WTC11 (cell line): ENCODE data around the gene OGFR. TPM values are rescaled to one million over a fixed set of nuclear protein-coding genes. Genes with fewer than 3 reads are reported as not detected.

ENCODE experiments used
- ATAC-seq: fragments of 200-7000 bp; cut with Tn5 transposase; 2 replicates; pipeline ENCODE4 v1.10.0; 2021; ENCODE audit warnings: mild to moderate bottlenecking, moderate library complexity
- CTCF ChIA-PET: fragments of 300-600 bp; sonication (Branson Sonifier 250); formaldehyde crosslinking; loops from one replicate; lab custom pipeline; 2021; ENCODE audit warnings: antibody characterized with exemption; lab: Charles Lee
- POLR2A ChIA-PET: fragments of 350-600 bp; sonication (Branson Sonifier 250); formaldehyde crosslinking; loops from one replicate; lab custom pipeline; 2021; ENCODE audit warnings: antibody characterized with exemption; lab: Charles Lee
- DNase-seq: peaks from one replicate; pipeline ENCODE4 v3.0.0; 2021; ENCODE audit warnings: low spot score
- H3K27ac Mint-ChIP-seq: 2 replicates; pipeline ENCODE4 v1.8.0; 2021; ENCODE audit warnings: mixed read lengths
- H3K27me3 Mint-ChIP-seq: 2 replicates; pipeline ENCODE4 v1.8.0; 2021; ENCODE audit warnings: low read depth, mild to moderate bottlenecking, moderate library complexity, mixed read lengths
- H3K36me3 Mint-ChIP-seq: 2 replicates; pipeline ENCODE4 v1.8.0; 2021; ENCODE audit warnings: mixed read lengths
- H3K4me1 Mint-ChIP-seq: 2 replicates; pipeline ENCODE4 v1.8.0; 2022; ENCODE audit warnings: mixed read lengths
- H3K4me3 Mint-ChIP-seq: 2 replicates; pipeline ENCODE4 v1.8.0; 2021; ENCODE audit warnings: mild to moderate bottlenecking, moderate library complexity, mixed read lengths
- H3K9me3 Mint-ChIP-seq: 2 replicates; pipeline ENCODE4 v1.8.0; 2021; ENCODE audit warnings: mixed read lengths
- ELF4 ChIP-seq: sonication (generic); formaldehyde crosslinking; IDR thresholded peaks from 2 replicates; pipeline ENCODE4 v1.8.1; 2022; ENCODE audit warnings: low read depth, mild to moderate bottlenecking, moderate library complexity, missing genetic modification reagents
- ETV6 ChIP-seq: sonication (generic); formaldehyde crosslinking; IDR thresholded peaks from 2 replicates; pipeline ENCODE4 v1.8.1; 2022; ENCODE audit warnings: mild to moderate bottlenecking, missing genetic modification reagents
- FOXJ3 ChIP-seq: sonication (generic); formaldehyde crosslinking; IDR thresholded peaks from 2 replicates; pipeline ENCODE4 v1.9.0; 2021; ENCODE audit warnings: missing genetic modification reagents, mild to moderate bottlenecking, borderline replicate concordance
- GABPB1 ChIP-seq: sonication (generic); formaldehyde crosslinking; IDR thresholded peaks from 2 replicates; pipeline ENCODE4 v1.8.1; 2023; ENCODE audit warnings: mild to moderate bottlenecking, missing genetic modification reagents
- IRF2 ChIP-seq: sonication (generic); formaldehyde crosslinking; IDR thresholded peaks from 2 replicates; pipeline ENCODE4 v1.8.0; 2022; ENCODE audit warnings: low read depth, missing genetic modification reagents, borderline replicate concordance
- MXD4 ChIP-seq: fragments of 250-450 bp; sonication (Bioruptor Pico); IDR thresholded peaks from 2 replicates; pipeline ENCODE4 v1.8.0; 2021; ENCODE audit warnings: mild to moderate bottlenecking, moderate library complexity, borderline replicate concordance
- NFE2L1 ChIP-seq: sonication (generic); formaldehyde crosslinking; IDR thresholded peaks from 2 replicates; pipeline ENCODE4 v1.8.1; 2023; ENCODE audit warnings: missing genetic modification reagents
- NR3C1 ChIP-seq: sonication (generic); formaldehyde crosslinking; conservative IDR thresholded peaks from 2 replicates; pipeline ENCODE4 v1.8.1; 2023; ENCODE audit warnings: low read depth, mild to moderate bottlenecking, missing genetic modification reagents
- OVOL2 ChIP-seq: fragments of 250-450 bp; sonication (Bioruptor Pico); IDR thresholded peaks from 2 replicates; pipeline ENCODE4 v1.9.0; 2021; ENCODE audit warnings: mild to moderate bottlenecking, borderline replicate concordance
- RELA ChIP-seq: sonication (generic); formaldehyde crosslinking; IDR thresholded peaks from 2 replicates; pipeline ENCODE4 v1.8.1; 2022; ENCODE audit warnings: missing genetic modification reagents, mild to moderate bottlenecking, borderline replicate concordance
- SMAD3 ChIP-seq: sonication (generic); formaldehyde crosslinking; IDR thresholded peaks from 2 replicates; pipeline ENCODE4 v1.8.0; 2022; ENCODE audit warnings: missing genetic modification reagents, mild to moderate bottlenecking, borderline replicate concordance
- SMAD4 ChIP-seq: sonication (generic); formaldehyde crosslinking; IDR thresholded peaks from 2 replicates; pipeline ENCODE4 v1.8.0; 2022; ENCODE audit warnings: mild to moderate bottlenecking, missing genetic modification reagents
- ZNF396 ChIP-seq: fragments of 250-450 bp; sonication (Bioruptor Pico); IDR thresholded peaks from 2 replicates; pipeline ENCODE4 v1.8.0; 2021; ENCODE audit warnings: mild to moderate bottlenecking, moderate library complexity, borderline replicate concordance
- ZNF423 ChIP-seq: fragments of 250-450 bp; sonication (Bioruptor Pico); IDR thresholded peaks from 2 replicates; pipeline ENCODE4 v2.1.2; 2022; ENCODE audit warnings: mild to moderate bottlenecking, moderate library complexity
- total RNA-seq: library from RNA; stranded (reverse); gene quantifications from 3 replicates; pipeline ENCODE4 v1.2.3, GENCODE V29; 2021
- TF ChIP-seq, protein P1 (sequence below): sonication (generic); formaldehyde crosslinking; IDR thresholded peaks from 2 replicates; pipeline ENCODE4 v1.8.0; 2022; ENCODE audit warnings: mild to moderate bottlenecking, missing genetic modification reagents
- TF ChIP-seq, protein P2 (sequence below): sonication (generic); formaldehyde crosslinking; IDR thresholded peaks from 2 replicates; pipeline ENCODE4 v1.8.1; 2022; ENCODE audit warnings: missing genetic modification reagents, borderline replicate concordance
- TF ChIP-seq, protein P3 (sequence below): fragments of 200-600 bp; IDR thresholded peaks from 2 replicates; pipeline ENCODE4 v1.8.0; 2022; ENCODE audit warnings: antibody characterized with exemption
- TF ChIP-seq, protein P4 (sequence below): sonication (generic); formaldehyde crosslinking; IDR thresholded peaks from 2 replicates; pipeline ENCODE4 v1.8.1; 2023; ENCODE audit warnings: mild to moderate bottlenecking, missing genetic modification reagents, moderate library complexity
- TF ChIP-seq, protein P5 (sequence below): sonication (generic); formaldehyde crosslinking; IDR thresholded peaks from 2 replicates; pipeline ENCODE4 v1.8.0; 2022; ENCODE audit warnings: mild to moderate bottlenecking, missing genetic modification reagents

Gene OGFR
- total RNA-seq, 1 experiment from 2014 or later = 43.3 TPM

DNA sequence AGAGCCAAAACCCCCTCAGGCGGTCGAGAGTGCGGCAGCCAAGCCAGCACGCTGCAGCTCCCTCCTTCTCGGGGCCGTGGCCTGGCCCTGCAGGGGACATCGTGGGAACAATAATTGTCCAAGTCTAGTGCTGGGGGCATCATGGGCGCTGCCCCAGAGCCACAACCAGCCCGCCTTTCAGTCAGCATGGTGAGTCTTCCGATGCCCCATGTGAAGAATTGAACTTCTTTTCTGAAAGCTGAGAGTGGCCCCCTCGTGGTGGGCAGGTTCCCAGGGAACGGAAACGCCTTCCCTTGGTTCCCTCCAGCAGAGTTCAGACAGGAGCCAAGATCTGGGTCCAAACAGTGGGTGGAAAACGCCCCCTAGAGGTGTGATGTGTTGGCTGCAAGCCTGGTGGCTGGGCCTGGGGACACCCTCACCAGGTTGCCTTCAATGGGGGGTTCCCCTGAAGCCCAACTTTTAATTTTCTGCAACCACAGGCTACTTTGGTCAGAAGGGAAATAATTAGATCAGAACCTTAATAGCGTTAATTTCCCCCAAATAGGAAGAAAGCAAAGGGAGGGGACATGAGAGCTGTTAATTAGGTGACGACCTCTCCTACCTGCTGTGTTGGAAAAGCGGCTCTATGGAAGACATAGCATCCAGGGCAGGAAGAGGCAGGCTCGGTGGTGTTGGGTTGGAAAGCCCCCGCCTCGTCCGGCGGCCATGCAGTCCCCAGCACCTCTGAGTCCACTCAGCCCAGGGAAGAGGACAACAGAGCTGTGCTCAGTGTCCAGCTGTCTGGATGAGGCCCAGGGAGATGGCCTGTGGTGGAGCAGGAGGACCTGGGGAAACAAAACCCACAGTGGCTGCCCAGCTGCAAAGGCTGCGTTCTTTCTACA is 13.1 kb upstream of the OGFR start:
- Mint-ChIP-seq H3K36me3 (no peaks in the 10 kb centered on the region), H3K9me3 (no peaks in the 10 kb centered on the region), H3K4me1 (peaks cover 16% of the 10 kb centered on the region), H3K27ac (no peak overlapping the region), H3K27me3 (peaks cover 19% of the 10 kb centered on the region), H3K4me3 (peak overlapping the region; percentile 63)
- DNase-seq = peak; percentile 90
- ChIA-PET CTCF (interaction anchor here (0.6 to 3.2 kb wide), 67 partner anchors 9 to 423 kb away, joined by 3 to 38 read pairs (median 5); partner anchors contain the start of genes COL9A3, NTSR1 and SLCO4A1), POLR2A (interaction anchor here (0.6 kb wide), 2 partner anchors 24 to 31 kb away, joined by 3 to 4 read pairs; no protein-coding TSS in a partner anchor)
- peak; percentile 48 for ATAC-seq
- TF ChIP-seq MXD4 (CRISPR knock-in tag) = no peak
- TF ChIP-seq ZNF396 (CRISPR knock-in tag) = no peak
- TF ChIP-seq, protein P1, sequence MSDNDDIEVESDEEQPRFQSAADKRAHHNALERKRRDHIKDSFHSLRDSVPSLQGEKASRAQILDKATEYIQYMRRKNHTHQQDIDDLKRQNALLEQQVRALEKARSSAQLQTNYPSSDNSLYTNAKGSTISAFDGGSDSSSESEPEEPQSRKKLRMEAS (CRISPR knock-in tag) = peak; percentile 47
- TF ChIP-seq, protein P2, sequence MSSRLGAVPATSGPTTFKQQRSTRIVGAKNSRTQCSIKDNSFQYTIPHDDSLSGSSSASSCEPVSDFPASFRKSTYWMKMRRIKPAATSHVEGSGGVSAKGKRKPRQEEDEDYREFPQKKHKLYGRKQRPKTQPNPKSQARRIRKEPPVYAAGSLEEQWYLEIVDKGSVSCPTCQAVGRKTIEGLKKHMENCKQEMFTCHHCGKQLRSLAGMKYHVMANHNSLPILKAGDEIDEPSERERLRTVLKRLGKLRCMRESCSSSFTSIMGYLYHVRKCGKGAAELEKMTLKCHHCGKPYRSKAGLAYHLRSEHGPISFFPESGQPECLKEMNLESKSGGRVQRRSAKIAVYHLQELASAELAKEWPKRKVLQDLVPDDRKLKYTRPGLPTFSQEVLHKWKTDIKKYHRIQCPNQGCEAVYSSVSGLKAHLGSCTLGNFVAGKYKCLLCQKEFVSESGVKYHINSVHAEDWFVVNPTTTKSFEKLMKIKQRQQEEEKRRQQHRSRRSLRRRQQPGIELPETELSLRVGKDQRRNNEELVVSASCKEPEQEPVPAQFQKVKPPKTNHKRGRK (CRISPR knock-in tag) = no peak
- no peak for TF ChIP-seq OVOL2 (CRISPR knock-in tag)
- no peak for TF ChIP-seq SMAD4
- TF ChIP-seq SMAD3 (CRISPR knock-in tag) = no peak
- TF ChIP-seq ELF4 (CRISPR knock-in tag) = no peak
- TF ChIP-seq ZNF423 (CRISPR knock-in tag) = peak; percentile 45; the same call in 1 of the 2 replicates
- TF ChIP-seq IRF2 = no peak
- TF ChIP-seq, protein P3, sequence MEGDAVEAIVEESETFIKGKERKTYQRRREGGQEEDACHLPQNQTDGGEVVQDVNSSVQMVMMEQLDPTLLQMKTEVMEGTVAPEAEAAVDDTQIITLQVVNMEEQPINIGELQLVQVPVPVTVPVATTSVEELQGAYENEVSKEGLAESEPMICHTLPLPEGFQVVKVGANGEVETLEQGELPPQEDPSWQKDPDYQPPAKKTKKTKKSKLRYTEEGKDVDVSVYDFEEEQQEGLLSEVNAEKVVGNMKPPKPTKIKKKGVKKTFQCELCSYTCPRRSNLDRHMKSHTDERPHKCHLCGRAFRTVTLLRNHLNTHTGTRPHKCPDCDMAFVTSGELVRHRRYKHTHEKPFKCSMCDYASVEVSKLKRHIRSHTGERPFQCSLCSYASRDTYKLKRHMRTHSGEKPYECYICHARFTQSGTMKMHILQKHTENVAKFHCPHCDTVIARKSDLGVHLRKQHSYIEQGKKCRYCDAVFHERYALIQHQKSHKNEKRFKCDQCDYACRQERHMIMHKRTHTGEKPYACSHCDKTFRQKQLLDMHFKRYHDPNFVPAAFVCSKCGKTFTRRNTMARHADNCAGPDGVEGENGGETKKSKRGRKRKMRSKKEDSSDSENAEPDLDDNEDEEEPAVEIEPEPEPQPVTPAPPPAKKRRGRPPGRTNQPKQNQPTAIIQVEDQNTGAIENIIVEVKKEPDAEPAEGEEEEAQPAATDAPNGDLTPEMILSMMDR = peak; percentile 79
- TF ChIP-seq RELA (CRISPR knock-in tag) = no peak
- TF ChIP-seq FOXJ3 = no peak
- TF ChIP-seq, protein P4, sequence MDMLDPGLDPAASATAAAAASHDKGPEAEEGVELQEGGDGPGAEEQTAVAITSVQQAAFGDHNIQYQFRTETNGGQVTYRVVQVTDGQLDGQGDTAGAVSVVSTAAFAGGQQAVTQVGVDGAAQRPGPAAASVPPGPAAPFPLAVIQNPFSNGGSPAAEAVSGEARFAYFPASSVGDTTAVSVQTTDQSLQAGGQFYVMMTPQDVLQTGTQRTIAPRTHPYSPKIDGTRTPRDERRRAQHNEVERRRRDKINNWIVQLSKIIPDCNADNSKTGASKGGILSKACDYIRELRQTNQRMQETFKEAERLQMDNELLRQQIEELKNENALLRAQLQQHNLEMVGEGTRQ (CRISPR knock-in tag) = no peak
- peak; percentile 72 for TF ChIP-seq ETV6 (CRISPR knock-in tag)
- TF ChIP-seq GABPB1 (CRISPR knock-in tag) = peak; percentile 43; the same call in 1 of the 2 replicates
- no peak for TF ChIP-seq NFE2L1 (CRISPR knock-in tag)
- TF ChIP-seq NR3C1 = no peak

DNA sequence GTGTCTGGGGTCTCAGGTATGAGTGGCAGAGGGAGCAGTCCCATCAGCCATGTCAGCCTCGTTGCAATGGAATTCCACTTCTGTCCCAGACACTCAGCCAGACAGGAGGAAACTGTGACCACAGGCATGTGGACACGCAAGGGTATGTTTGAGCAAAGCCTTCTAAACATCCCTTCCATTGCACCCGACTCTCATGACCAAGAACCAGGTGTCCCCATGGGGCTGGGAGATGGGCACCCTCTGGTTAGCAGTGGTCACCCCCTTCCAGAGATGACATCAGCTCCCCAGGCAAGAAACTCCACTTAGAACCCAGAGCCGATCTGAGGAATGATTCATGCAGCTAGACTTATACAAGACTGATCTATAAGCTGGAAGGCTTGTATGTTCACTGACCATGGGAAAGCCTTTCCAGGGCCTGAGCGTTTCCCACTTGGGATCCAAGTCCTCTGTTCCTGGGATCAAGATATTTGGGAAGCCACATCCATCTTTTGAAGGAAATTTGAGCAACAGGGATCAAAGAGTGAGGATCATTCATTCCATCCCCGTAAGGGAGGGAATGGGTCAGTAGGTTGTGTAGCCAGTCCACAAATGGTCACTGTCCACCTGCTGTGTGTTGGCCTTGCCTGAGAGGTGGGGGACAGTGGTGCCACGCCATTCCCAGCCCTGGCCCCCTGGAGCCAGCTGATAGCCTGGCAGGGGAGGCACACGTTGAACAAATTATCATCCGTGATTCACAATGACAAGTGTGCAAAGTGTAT is 12.3 kb upstream of the OGFR start:
- Mint-ChIP-seq H3K27ac (no peak overlapping the region), H3K9me3 (no peaks in the 10 kb centered on the region), H3K4me3 (no peak overlapping the region; the same call in 1 of the 2 replicates), H3K4me1 (peaks cover 16% of the 10 kb centered on the region), H3K36me3 (no peaks in the 10 kb centered on the region), H3K27me3 (peaks cover 19% of the 10 kb centered on the region)
- ATAC-seq (no peak), DNase-seq (no peak)
- POLR2A ChIA-PET = no interaction called here
- TF ChIP-seq, protein P5, sequence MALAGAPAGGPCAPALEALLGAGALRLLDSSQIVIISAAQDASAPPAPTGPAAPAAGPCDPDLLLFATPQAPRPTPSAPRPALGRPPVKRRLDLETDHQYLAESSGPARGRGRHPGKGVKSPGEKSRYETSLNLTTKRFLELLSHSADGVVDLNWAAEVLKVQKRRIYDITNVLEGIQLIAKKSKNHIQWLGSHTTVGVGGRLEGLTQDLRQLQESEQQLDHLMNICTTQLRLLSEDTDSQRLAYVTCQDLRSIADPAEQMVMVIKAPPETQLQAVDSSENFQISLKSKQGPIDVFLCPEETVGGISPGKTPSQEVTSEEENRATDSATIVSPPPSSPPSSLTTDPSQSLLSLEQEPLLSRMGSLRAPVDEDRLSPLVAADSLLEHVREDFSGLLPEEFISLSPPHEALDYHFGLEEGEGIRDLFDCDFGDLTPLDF = no peak
- TF ChIP-seq, all 79 proteins: peak for 0
- CTCF ChIA-PET = interaction anchor here (1.4 to 3.2 kb wide), 26 partner anchors 10 to 311 kb away, joined by 3 to 38 read pairs (median 10); partner anchors contain the start of genes COL9A3 and NTSR1
